NB4 (cell line): ENCODE results near the gene GNA12.

ENCODE experiments used
- MYC ChIP-seq: IDR thresholded peaks from 2 replicates; pipeline ENCODE4 v1.6.1; 2011; ENCODE audit warnings: low read depth, low read length
- POLR2A ChIP-seq: IDR thresholded peaks from 2 replicates; pipeline ENCODE4 v1.6.1; 2011; ENCODE audit warnings: mild to moderate bottlenecking; ENCODE audit not compliant: insufficient read length; ENCODE audit errors: extremely low read depth
- TF ChIP-seq, protein P1 (sequence below): IDR thresholded peaks from one replicate; pipeline ENCODE4 v1.5.1; 2012; ENCODE audit warnings: low read depth, low read length
- TF ChIP-seq, protein P2 (sequence below): IDR thresholded peaks from 2 replicates; pipeline ENCODE4 v1.6.1; 2011; ENCODE audit warnings: low read depth, low read length

DNA sequence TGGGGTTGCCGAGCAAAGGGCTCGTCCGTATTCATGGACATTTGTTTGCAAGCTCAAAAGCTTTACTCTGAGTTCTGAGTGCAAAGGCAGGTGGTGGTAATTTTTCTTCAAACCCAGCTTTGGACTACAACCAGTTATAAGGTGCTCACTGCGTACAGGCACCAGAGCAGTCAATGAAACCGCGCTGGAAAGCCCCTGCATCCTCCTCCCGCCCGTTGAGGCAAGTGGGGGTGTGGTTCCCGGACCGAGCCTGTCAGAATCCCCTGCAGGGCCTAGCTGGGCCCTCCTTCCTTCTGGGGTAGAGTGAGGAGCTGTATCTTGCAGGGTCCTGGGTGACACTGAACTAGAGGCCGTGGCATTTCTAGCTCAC is 133.8 kb downstream of the GNA12 start:
- TF ChIP-seq, protein P1, sequence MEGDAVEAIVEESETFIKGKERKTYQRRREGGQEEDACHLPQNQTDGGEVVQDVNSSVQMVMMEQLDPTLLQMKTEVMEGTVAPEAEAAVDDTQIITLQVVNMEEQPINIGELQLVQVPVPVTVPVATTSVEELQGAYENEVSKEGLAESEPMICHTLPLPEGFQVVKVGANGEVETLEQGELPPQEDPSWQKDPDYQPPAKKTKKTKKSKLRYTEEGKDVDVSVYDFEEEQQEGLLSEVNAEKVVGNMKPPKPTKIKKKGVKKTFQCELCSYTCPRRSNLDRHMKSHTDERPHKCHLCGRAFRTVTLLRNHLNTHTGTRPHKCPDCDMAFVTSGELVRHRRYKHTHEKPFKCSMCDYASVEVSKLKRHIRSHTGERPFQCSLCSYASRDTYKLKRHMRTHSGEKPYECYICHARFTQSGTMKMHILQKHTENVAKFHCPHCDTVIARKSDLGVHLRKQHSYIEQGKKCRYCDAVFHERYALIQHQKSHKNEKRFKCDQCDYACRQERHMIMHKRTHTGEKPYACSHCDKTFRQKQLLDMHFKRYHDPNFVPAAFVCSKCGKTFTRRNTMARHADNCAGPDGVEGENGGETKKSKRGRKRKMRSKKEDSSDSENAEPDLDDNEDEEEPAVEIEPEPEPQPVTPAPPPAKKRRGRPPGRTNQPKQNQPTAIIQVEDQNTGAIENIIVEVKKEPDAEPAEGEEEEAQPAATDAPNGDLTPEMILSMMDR = no peak
- no peak for TF ChIP-seq POLR2A
- TF ChIP-seq, protein P2, sequence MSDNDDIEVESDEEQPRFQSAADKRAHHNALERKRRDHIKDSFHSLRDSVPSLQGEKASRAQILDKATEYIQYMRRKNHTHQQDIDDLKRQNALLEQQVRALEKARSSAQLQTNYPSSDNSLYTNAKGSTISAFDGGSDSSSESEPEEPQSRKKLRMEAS = no peak
- TF ChIP-seq MYC = no peak
